Measurements from ENCODE around the gene RASSF10.

Gene RASSF10
- total RNA-seq = 0 reads per million in 3 experiments

GRCh38 chr11:13008625-13009475 lies at the start of gene RASSF10:
Gene RASSF10, plus strand, starts transcription at chr11:13009316. Its CDS starts 261 bp downstream, at chr11:13009577.
- DNase-seq = no peak

GRCh38 chr11:12961615-12962014 lies 47.5 kb upstream of the RASSF10 start:
- DNase-seq = no peak

GRCh38 chr11:12962306-12962705 lies 46.8 kb upstream of the RASSF10 start:
- DNase-seq = no peak

DNA sequence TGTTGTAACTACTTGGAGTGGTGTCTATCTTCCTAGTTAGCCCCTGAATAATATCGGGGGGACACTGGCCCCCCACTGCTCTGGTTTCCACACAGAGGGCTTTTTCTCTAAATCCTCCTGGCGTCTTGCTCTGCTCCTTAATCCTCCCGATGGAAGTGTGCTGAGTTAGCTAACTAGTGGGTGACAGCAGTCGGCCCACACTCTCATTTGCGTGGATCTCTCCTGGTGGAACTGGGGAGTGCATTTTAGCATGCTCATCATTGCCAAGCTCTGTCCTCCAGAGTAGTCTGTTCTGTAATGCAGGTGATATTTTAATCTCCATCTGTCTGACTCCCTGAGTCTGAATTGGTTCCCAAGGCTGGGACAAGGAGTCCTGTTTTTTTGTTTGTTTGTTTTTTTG lies 46.1 kb upstream of the RASSF10 start:
- no peak for DNase-seq

GRCh38 chr11:12963792-12964536 lies 45.2 kb upstream of the RASSF10 start:
- peak; percentile 32 for DNase-seq

DNA sequence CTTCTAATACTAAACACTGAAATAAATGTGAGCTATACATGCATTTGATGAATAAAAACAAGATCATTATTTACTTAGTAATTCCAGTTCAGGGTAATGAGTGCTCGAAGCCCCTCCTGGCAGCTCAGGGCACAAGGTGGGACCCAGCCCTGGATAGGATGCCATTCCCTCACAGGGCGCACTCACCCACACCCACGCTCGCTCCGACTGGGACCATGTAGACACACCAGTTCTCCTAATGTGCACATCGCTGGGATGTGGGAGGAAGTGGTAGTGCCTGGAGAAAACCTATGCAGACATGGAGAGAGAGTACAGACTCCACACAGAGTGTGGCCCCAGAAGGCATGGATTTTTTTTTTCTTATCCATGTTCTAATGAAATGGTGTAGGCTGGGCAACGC lies 44.5 kb upstream of the RASSF10 start:
- DNase-seq = no peak

GRCh38 chr11:12966002-12966401 lies 43.1 kb upstream of the RASSF10 start:
- no peak for DNase-seq

GRCh38 chr11:12968101-12968500 lies 41.0 kb upstream of the RASSF10 start:
- no peak for DNase-seq

GRCh38 chr11:12968826-12969225 lies 40.3 kb upstream of the RASSF10 start:
- DNase-seq = no peak

GRCh38 chr11:12971955-12972354 lies 37.2 kb upstream of the RASSF10 start:
- no peak for DNase-seq

- no peak for DNase-seq
These were observed 35.5 kb upstream of the RASSF10 start for GRCh38 chr11:12973528-12974181.

- no peak for DNase-seq
These were observed 33.9 kb upstream of the RASSF10 start for GRCh38 chr11:12975195-12975594.

DNA sequence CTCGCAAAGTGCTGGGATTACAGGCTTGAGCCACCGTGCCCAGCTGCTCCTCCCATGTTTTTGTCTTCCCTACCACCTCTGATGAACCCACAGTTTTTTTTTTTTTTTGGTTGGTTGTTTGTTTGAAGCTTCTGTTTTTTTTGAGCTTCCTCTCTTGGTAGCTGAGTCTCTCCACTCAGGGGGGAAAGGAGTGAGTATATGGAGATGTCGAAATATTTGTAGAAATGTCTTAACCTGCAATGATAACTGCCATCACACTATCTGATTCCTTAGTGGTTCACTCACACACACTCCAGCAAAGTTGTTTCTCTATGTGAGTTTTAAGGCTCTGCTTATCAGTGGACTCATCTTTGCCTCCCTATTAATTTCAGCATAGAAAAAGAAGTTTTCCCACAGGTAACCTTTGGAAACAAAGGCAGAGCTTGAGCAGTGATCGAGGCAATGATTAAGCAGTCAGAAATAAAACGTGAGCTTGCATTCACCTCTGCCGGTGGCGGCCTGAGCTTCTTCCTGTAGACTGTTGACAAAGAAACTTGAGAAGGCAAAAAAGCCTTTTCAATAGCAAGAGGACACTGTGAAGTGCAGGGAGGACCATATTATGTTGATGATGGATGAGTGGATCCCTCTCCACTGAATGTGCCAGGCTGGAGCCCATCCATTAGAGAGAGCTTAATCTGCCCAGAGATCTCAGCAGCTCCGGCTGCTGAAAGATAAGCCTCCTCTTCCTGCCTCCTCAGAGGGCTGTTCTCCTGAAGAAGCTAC lies 29.0 kb upstream of the RASSF10 start:
- DNase-seq = no peak

- no peak for DNase-seq
These were observed 27.2 kb upstream of the RASSF10 start for GRCh38 chr11:12981676-12982522.

GRCh38 chr11:12983336-12983735 lies 25.8 kb upstream of the RASSF10 start:
- DNase-seq = no peak

- no peak for DNase-seq
These were observed 22.8 kb upstream of the RASSF10 start for GRCh38 chr11:12986194-12986898.

DNA sequence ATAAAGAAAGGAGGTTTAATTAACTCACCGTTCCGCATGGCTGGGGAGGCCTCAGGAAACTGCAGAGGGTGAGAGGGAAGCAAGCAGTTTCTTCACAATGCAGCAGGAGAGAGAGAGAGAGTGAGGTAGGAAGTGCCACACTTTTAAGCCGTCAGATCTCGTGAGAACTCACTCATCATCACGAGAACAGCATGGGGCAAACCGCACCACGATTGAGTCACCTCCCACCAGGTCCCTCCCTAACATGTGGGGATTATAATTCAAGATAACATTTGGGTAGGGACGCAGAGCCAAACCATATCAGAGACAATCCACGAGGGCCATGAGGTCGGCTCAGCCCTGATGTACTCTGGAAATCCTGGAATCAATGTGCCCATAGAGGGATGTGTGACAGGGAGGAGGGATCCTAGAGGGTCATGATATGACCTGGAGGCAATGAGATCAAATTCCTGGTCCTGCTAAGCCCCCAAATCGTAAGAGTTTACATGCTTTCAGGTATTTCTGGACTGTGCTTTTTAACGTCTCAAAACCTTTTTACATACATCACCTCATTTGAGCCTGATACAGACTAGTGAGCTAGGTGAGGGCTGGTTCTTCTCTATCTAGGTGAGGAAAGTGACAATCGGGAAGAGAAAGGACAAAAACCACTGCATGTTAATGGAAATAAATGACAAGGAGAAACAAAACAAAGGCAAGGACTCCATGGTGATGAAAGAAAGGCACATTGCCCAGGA lies 19.5 kb upstream of the RASSF10 start:
- no peak for DNase-seq

- DNase-seq = no peak
These were observed 19.0 kb upstream of the RASSF10 start for GRCh38 chr11:12990162-12990480.

DNA sequence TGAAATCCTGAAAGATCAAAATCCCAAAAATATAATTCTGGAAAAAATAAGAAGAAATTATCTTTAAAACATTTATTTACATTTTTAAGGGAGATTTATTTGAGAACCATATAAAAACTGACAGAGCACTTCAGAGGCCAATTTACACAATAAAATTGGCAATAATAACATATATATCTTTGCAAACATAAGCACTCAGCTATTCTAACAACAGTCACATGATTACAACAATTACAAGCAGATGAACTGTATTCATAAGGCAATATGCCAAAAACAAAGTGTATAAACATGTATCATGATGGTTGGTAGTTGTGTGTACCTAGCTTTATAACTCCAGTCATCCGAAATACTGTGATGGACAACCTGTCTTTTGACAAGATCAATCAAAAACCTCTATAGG lies 17.7 kb upstream of the RASSF10 start:
- no peak for DNase-seq

GRCh38 chr11:12993626-12994025 lies 15.5 kb upstream of the RASSF10 start:
- no peak for DNase-seq

DNA sequence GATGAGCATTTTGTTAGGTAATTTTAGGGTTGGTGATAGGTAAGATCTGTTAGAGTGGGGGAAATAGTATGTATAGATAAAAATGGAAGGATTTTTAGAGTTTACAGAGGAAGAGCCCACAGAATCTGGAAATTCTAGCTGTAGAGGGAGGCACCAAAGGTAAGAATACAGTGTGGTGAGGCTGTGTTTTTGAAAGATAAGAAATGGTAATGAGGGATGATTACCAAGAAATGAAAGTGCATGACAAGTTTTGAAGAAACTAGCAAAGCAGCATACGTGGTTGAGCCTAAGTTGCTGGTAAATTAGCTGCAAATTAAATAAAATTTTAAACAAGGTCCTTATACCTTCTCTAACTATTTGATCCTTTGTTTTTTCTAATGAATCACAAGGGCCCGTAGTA lies 14.6 kb upstream of the RASSF10 start:
- DNase-seq = no peak
